ENCODE results near the gene CAND1.
"Not testable (repeated sequence)": the region's sequence is repeated elsewhere in the genome, so short reads cannot be mapped to it uniquely, and the experiment has no call there.

Gene CAND1

GRCh38 chr12:67284561-67284960 lies 15.4 kb downstream of the CAND1 start:
- DNase-seq = no peak

- no peak for DNase-seq
Measured at GRCh38 chr12:67286257-67286656, 17.1 kb downstream of the CAND1 start.

- DNase-seq = no peak
Measured at GRCh38 chr12:67287311-67287710, 18.2 kb downstream of the CAND1 start.

- DNase-seq = no peak
Measured at GRCh38 chr12:67288561-67288960, 19.4 kb downstream of the CAND1 start.

GRCh38 chr12:67290378-67290777 lies 21.2 kb downstream of the CAND1 start:
- no peak for DNase-seq

GRCh38 chr12:67299526-67299925 lies 30.4 kb downstream of the CAND1 start:
- DNase-seq = no peak

- no peak for DNase-seq
Measured at GRCh38 chr12:67299926-67300325, 30.8 kb downstream of the CAND1 start.

GRCh38 chr12:67302162-67302561 lies 33.0 kb downstream of the CAND1 start:
- DNase-seq = no peak

- DNase-seq = no peak
Measured at GRCh38 chr12:67305544-67305943, 36.4 kb downstream of the CAND1 start.

GRCh38 chr12:67306712-67307111 lies 37.6 kb downstream of the CAND1 start:
- DNase-seq = no peak

GRCh38 chr12:67315661-67316060 lies 46.5 kb downstream of the CAND1 start:
- no peak for DNase-seq

- no peak for DNase-seq
Measured at GRCh38 chr12:67318786-67319185, 49.6 kb downstream of the CAND1 start.

GRCh38 chr12:67319936-67320335 lies 50.8 kb downstream of the CAND1 start:
- DNase-seq = no peak

GRCh38 chr12:67320614-67321295 lies 51.6 kb downstream of the CAND1 start:
- DNase-seq = no peak

- no peak for DNase-seq
Measured at GRCh38 chr12:67322580-67322979, 53.4 kb downstream of the CAND1 start.

- no peak for DNase-seq
Measured at GRCh38 chr12:67323007-67323406, 53.8 kb downstream of the CAND1 start.

GRCh38 chr12:67326637-67327036 lies 57.5 kb downstream of the CAND1 start:
- no peak for DNase-seq

GRCh38 chr12:67327466-67327865 lies 58.3 kb downstream of the CAND1 start:
- no peak for DNase-seq

GRCh38 chr12:67331123-67331522 lies 62.0 kb downstream of the CAND1 start:
- DNase-seq = no peak

GRCh38 chr12:67331828-67332227 lies 62.7 kb downstream of the CAND1 start:
- no peak for DNase-seq

GRCh38 chr12:67333649-67334048 lies 64.5 kb downstream of the CAND1 start:
- no peak for DNase-seq

- no peak for DNase-seq
Measured at GRCh38 chr12:67338426-67338825, 69.3 kb downstream of the CAND1 start.

GRCh38 chr12:67339530-67339929 lies 70.4 kb downstream of the CAND1 start:
- DNase-seq = no peak

GRCh38 chr12:67341086-67341485 lies 71.9 kb downstream of the CAND1 start:
- DNase-seq = not testable (repeated sequence)

- DNase-seq = no peak
Measured at GRCh38 chr12:67344979-67345710, 76.0 kb downstream of the CAND1 start.
